ENCODE results near the gene PRKCA. TPM values are rescaled to one million over a fixed set of nuclear protein-coding genes. Genes with fewer than 3 reads are reported as not detected.

Gene PRKCA
- total and polyA plus RNA-seq, 9 of the 15 experiments (the other 6 are each of a cell fraction or from before 2014, with no cell fraction given): 3.2 to 33.0 (median 17.8) TPM

GRCh38 chr17:66443606-66444005, 141.2 kb downstream of the PRKCA start:
- no peaks in the 10 kb centered on the region for H3K9me1 ChIP-seq (ENCODE audit: control insufficient read depth, insufficient read depth, low read length)
- H3K9ac ChIP-seq (ENCODE audit: insufficient read depth in 1 of 2, low read depth in 2 of 2, low read length in 2 of 2): no peak overlapping the region
- H3K9me3 ChIP-seq (replicated peaks; ENCODE audit: control insufficient read depth, insufficient read depth, low read depth, low read length): no peaks in the 10 kb centered on the region
- H2AFZ ChIP-seq (ENCODE audit: low read depth, low read length): no peak overlapping the region
- no peaks in the 10 kb centered on the region for H4K20me1 ChIP-seq (replicated peaks; ENCODE audit: control insufficient read depth, insufficient read depth, low read length)
- no peaks in the 10 kb centered on the region for H3K27me3 ChIP-seq (ENCODE audit: control insufficient read depth in 2 of 2, insufficient read depth in 2 of 2, low read length in 2 of 2)
- no peak for DNase-seq (ENCODE audit: extremely low read depth in 1 of 4, low spot score in 3 of 4)
- no TSS peak for BruUV-seq (replicated peaks)
- TF ChIP-seq ZNF232 (CRISPR knock-in tag; IDR thresholded peaks at IDR 0.05): no peak
- no peak for TF ChIP-seq SRSF7 (optimal IDR thresholded peaks at IDR 0.05; ENCODE audit: low read depth, low read length)
- no peak for TF ChIP-seq MIER1 (IDR thresholded peaks at IDR 0.05; ENCODE audit: low read depth)
- TF ChIP-seq ZZZ3 (IDR thresholded peaks at IDR 0.05): no peak
- TF ChIP-seq CHD4 (IDR thresholded peaks at IDR 0.05; ENCODE audit: insufficient read depth, insufficient replicate concordance, low read depth, low read length, poor library complexity, severe bottlenecking): no peak
- TF ChIP-seq ZBTB17 (CRISPR knock-in tag; IDR thresholded peaks at IDR 0.05): no peak
- TF ChIP-seq RBBP5 (IDR thresholded peaks at IDR 0.05; ENCODE audit: borderline replicate concordance, insufficient read depth, low read length, poor library complexity, severe bottlenecking): no peak
- TF ChIP-seq NCOA4 (IDR thresholded peaks at IDR 0.05; ENCODE audit: partially characterized antibody): no peak
- TF ChIP-seq FOXA3 (CRISPR knock-in tag; conservative IDR thresholded peaks at IDR 0.05 in 1 of 2, IDR thresholded peaks at IDR 0.05 in 1 of 2): no peak
- no peaks in the 10 kb centered on the region; the same call in 1 of the 3 replicates for H3K79me2 ChIP-seq (ENCODE audit: control insufficient read depth, insufficient read depth, low read length)
- CTCF ChIA-PET (ENCODE audit: low intra/inter-chr PET ratio): no interaction called here
- in situ Hi-C loops (cut with MboI) (no loop called here), intact Hi-C loops (cut with micrococcal nuclease) (no loop called here)
- POLR2A ChIA-PET: interaction anchor here (1.6 kb wide), 1 partner anchor 10 kb away, joined by 8 read pairs; no protein-coding TSS in a partner anchor
- H3K27ac ChIP-seq (ENCODE audit: extremely low read depth, low read depth, low read length): no peak overlapping the region
- no peak overlapping the region for H3K4me3 ChIP-seq
- WGBS (ENCODE audit: insufficient coverage, low coverage, missing lambda C conversion rate): 68% methylated on average over 5 of the region's 9 CpGs
- no peak overlapping the region for H3K4me2 ChIP-seq (ENCODE audit: insufficient read depth, low read length)
- peaks cover 4 to 11% of the 10 kb centered on the region in 2 experiments; a peak in 3 of 5 replicates for H3K4me1 ChIP-seq (replicated peaks in 1 of 2; ENCODE audit: control insufficient read depth in 2 of 2, insufficient read depth in 2 of 2, low read length in 2 of 2)
- FAIRE-seq: no peak
- ATAC-seq: no peak
- H3K36me3 ChIP-seq (ENCODE audit: control insufficient read depth, insufficient read depth, low read length): no peaks in the 10 kb centered on the region; the same call in 2 of the 3 replicates

Data from K562 (cell line).